Measurements from ENCODE around the gene SNED1. TPM values are rescaled to one million over a fixed set of nuclear protein-coding genes. Genes with fewer than 3 reads are reported as not detected.

SNED1 gene
- total and polyA plus RNA-seq, 2 experiments from 2014 or later = 6.1 to 29.4 TPM

DNA sequence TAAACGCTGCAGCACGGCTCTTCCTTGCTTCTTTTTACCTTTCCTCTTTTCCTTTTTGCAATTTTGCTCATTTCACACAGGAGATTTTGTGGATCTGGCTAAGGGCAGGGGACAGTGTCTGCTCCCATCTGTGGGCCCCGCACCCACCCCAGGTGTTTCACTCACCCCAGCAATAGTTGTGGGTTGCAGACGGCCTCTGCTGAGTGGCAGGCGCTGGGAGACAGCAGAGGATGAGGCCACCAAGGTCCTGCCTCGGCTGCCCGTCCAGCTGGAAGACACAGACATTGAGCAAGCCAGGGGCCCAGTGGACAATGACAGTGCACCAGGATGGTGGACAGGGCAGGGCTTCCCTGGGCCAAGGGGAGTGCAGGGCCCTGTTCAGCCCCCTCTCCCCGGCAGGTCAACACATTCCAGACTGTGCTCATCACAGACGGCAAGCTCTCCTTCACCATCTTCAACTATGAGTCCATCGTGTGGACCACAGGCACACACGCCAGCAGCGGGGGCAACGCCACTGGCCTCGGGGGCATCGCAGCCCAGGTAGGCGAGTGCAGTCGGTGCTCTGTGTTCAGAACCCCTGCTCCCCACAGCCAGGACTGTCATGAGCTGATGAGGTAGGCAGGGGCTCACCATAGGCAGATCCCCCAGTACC is 35.0 kb downstream of the SNED1 start:
- Histone ChIP-seq H3K27me3 (replicated peaks; ENCODE audit: insufficient read depth) (no peaks in the 10 kb centered on the region), H2AFZ (no peak overlapping the region), H3K4me2 (ENCODE audit: unreplicated experiment) (no peak overlapping the region), H3K9me2 (ENCODE audit: insufficient read depth) (no peaks in the 10 kb centered on the region), H3K9me3 (ENCODE audit: low read depth) (no peaks in the 10 kb centered on the region), H3K9ac (no peak overlapping the region), H3K36me3 (ENCODE audit: low read depth) (no peaks in the 10 kb centered on the region), H3K79me2 (ENCODE audit: insufficient read depth) (peaks cover 16% of the 10 kb centered on the region; the same call in 1 of the 2 replicates), H3F3A (ENCODE audit: insufficient read depth) (no peaks in the 10 kb centered on the region), H3K27ac (no peak overlapping the region), H4K20me1 (ENCODE audit: insufficient read depth) (no peaks in the 10 kb centered on the region), H3K4me3 (no peak overlapping the region), H3K4me1 (ENCODE audit: insufficient read depth) (no peaks in the 10 kb centered on the region)
- in situ Hi-C loops (cut with MboI) = no loop called here
- TF ChIP-seq EZH2 (IDR thresholded peaks at IDR 0.05; ENCODE audit: insufficient read depth, poor library complexity, severe bottlenecking) (no peak), EZH2phosphoT487 (IDR thresholded peaks at IDR 0.05; ENCODE audit: insufficient read depth, low read depth) (no peak)
- no peak for DNase-seq
- WGBS, 2 experiments (ENCODE audit: low coverage in 1 of 2, low lambda C conversion rate in 2 of 2, missing lambda C conversion rate in 2 of 2) = 86% methylated on average over 17 of the region's 17 CpGs

DNA sequence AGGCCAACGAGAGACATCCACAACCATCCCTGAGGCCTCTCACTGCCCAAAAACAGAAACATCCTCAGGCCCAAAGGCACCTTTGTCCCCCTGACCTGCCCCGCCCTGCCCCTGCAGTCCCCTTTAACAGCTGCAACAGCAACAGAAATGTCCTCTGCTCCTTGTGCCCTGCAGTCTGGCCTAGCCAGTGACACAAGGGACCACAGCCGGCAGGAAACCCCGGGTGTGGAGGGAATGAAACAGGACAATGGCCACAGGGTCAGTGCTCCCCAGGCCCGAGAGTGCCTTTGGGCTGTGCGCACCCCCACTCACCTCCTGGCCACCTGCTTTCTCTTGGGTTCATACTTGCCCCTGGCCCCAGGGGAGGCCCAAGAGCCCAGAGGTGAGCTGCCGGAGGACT is 35.6 kb downstream of the SNED1 start:
- Histone ChIP-seq H3K9me2 (ENCODE audit: insufficient read depth) (no peaks in the 10 kb centered on the region), H3K4me3 (no peak overlapping the region), H2AFZ (no peak overlapping the region), H3K4me2 (ENCODE audit: unreplicated experiment) (no peak overlapping the region), H3F3A (ENCODE audit: insufficient read depth) (no peaks in the 10 kb centered on the region), H3K27me3 (replicated peaks; ENCODE audit: insufficient read depth) (no peaks in the 10 kb centered on the region), H3K79me2 (ENCODE audit: insufficient read depth) (peaks cover 11% of the 10 kb centered on the region; the same call in 1 of the 2 replicates), H3K36me3 (ENCODE audit: low read depth) (no peaks in the 10 kb centered on the region), H3K9ac (no peak overlapping the region), H3K4me1 (ENCODE audit: insufficient read depth) (no peaks in the 10 kb centered on the region), H3K9me3 (ENCODE audit: low read depth) (no peaks in the 10 kb centered on the region), H3K27ac (no peak overlapping the region), H4K20me1 (ENCODE audit: insufficient read depth) (no peaks in the 10 kb centered on the region)
- 86 to 90% methylated on average over 6 to 7 of the region's 7 CpGs for WGBS, 2 experiments (ENCODE audit: low coverage in 1 of 2, low lambda C conversion rate in 2 of 2, missing lambda C conversion rate in 2 of 2)
- no peak for TF ChIP-seq EZH2 (IDR thresholded peaks at IDR 0.05; ENCODE audit: insufficient read depth, poor library complexity, severe bottlenecking)
- no peak for TF ChIP-seq EZH2phosphoT487 (IDR thresholded peaks at IDR 0.05; ENCODE audit: insufficient read depth, low read depth)
- in situ Hi-C loops (cut with MboI) = no loop called here
- DNase-seq = no peak

DNA sequence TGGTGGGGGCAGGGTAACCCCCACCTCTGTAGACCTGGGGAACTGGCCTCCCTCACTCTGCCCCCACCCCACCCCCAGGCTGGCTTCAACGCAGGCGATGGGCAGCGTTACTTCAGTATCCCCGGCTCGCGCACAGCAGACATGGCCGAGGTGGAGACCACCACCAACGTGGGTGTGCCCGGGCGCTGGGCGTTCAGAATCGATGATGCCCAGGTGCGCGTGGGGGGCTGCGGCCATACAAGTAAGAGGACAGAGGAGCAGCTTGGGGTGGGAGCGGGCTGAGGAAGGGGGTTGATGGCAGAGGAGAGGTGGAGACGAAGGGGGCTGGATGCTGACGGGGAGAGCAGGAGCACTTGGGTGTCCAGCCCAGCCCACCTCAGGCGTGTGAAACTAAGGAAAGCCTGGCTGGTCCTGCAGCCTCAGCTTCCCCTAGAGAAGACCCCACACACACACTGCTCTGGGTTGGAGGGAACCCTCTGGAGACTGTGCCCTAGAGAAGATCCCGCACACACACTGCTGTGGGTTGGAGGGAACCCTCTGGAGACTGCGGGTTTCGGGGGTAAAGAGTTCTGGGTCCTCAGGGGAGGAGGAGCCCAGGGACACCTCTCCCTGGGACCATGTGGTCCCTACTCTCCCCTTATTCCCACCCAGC is 36.2 kb downstream of the SNED1 start:
- Histone ChIP-seq H3K27ac (no peak overlapping the region), H3K4me3 (no peak overlapping the region), H3K4me1 (ENCODE audit: insufficient read depth) (no peaks in the 10 kb centered on the region), H3K79me2 (ENCODE audit: insufficient read depth) (peaks cover 5% of the 10 kb centered on the region; the same call in 1 of the 2 replicates), H3F3A (ENCODE audit: insufficient read depth) (no peaks in the 10 kb centered on the region), H3K9ac (no peak overlapping the region), H3K36me3 (ENCODE audit: low read depth) (no peaks in the 10 kb centered on the region), H3K9me3 (ENCODE audit: low read depth) (no peaks in the 10 kb centered on the region), H3K4me2 (ENCODE audit: unreplicated experiment) (no peak overlapping the region), H2AFZ (no peak overlapping the region), H3K27me3 (replicated peaks; ENCODE audit: insufficient read depth) (no peaks in the 10 kb centered on the region), H3K9me2 (ENCODE audit: insufficient read depth) (no peaks in the 10 kb centered on the region), H4K20me1 (ENCODE audit: insufficient read depth) (no peaks in the 10 kb centered on the region)
- DNase-seq = no peak
- WGBS, 2 experiments (ENCODE audit: low coverage in 1 of 2, low lambda C conversion rate in 2 of 2, missing lambda C conversion rate in 2 of 2) = 88 to 90% methylated on average over 19 to 22 of the region's 22 CpGs
- in situ Hi-C loops (cut with MboI) = no loop called here
- TF ChIP-seq EZH2 (IDR thresholded peaks at IDR 0.05; ENCODE audit: insufficient read depth, poor library complexity, severe bottlenecking) (no peak), EZH2phosphoT487 (IDR thresholded peaks at IDR 0.05; ENCODE audit: insufficient read depth, low read depth) (no peak)

GRCh38 chr2:241035142-241035817 is 36.9 kb downstream of the SNED1 start:
- Histone ChIP-seq H3K9me3 (ENCODE audit: low read depth) (no peaks in the 10 kb centered on the region), H3K27ac (no peak overlapping the region), H3K4me2 (ENCODE audit: unreplicated experiment) (no peak overlapping the region), H3K9ac (no peak overlapping the region), H4K20me1 (ENCODE audit: insufficient read depth) (no peaks in the 10 kb centered on the region), H3K27me3 (replicated peaks; ENCODE audit: insufficient read depth) (no peaks in the 10 kb centered on the region), H3K9me2 (ENCODE audit: insufficient read depth) (no peaks in the 10 kb centered on the region), H3K79me2 (ENCODE audit: insufficient read depth) (no peaks in the 10 kb centered on the region; the same call in 1 of the 2 replicates), H3F3A (ENCODE audit: insufficient read depth) (no peaks in the 10 kb centered on the region), H3K4me3 (no peak overlapping the region), H3K36me3 (ENCODE audit: low read depth) (no peaks in the 10 kb centered on the region), H3K4me1 (ENCODE audit: insufficient read depth) (no peaks in the 10 kb centered on the region), H2AFZ (no peak overlapping the region)
- TF ChIP-seq EZH2phosphoT487 (IDR thresholded peaks at IDR 0.05; ENCODE audit: insufficient read depth, low read depth) (no peak), EZH2 (IDR thresholded peaks at IDR 0.05; ENCODE audit: insufficient read depth, poor library complexity, severe bottlenecking) (no peak)
- DNase-seq = no peak
- in situ Hi-C loops (cut with MboI) = no loop called here
- 83 to 86% methylated on average over 26 to 31 of the region's 31 CpGs for WGBS, 2 experiments (ENCODE audit: low coverage in 1 of 2, low lambda C conversion rate in 2 of 2, missing lambda C conversion rate in 2 of 2)

All from GM23248 (cell line).